ENCODE measurements around the gene MYOT. TPM values are rescaled to one million over a fixed set of nuclear protein-coding genes. Genes with fewer than 3 reads are reported as not detected.

The MYOT gene
- total RNA-seq, 4 donors from 2014 or later = 16.1 to 52.0 (median 24.3) TPM

DNA sequence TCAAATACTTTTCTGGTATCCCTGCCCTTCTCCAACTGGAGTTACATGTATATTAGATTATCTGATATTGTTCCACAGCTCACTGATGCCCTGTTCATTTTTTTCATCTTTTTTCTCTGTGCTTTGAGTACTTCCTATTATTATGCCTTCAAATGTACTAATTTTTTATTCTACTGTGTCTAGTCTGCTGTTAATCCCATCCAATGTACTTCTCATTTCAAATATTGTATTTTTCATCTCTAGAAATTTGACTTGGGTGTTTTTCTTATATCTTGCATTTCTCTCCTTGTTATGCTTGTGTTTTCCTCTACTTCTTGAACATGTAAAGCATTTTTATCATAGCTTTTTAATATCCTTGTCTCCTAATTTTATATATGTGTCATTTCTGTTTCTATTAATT, 41.6 kb upstream of the MYOT start:
- peaks cover 0 to 8% (median 0%) of the 10 kb centered on the region in 3 donors for H3K36me3 ChIP-seq
- no peaks in the 10 kb centered on the region for H3K4me1 ChIP-seq
- H3K27me3 ChIP-seq = no peaks in the 10 kb centered on the region
- no peak overlapping the region for H3K27ac ChIP-seq
- H3K4me3 ChIP-seq = no peak overlapping the region
- DNase-seq (ENCODE audit: low spot score in 2 of 2) = no peak
- H3K9me3 ChIP-seq = peaks cover 0 to 14% (median 0%) of the 10 kb centered on the region in 4 donors
- no peak for TF ChIP-seq POLR2A (IDR thresholded peaks at IDR 0.05)
- TF ChIP-seq CTCF (IDR thresholded peaks at IDR 0.05) = no peak
- TF ChIP-seq EP300 (IDR thresholded peaks at IDR 0.05) = no peak

- Histone ChIP-seq H3K4me1 (no peaks in the 10 kb centered on the region), H3K9me3 (peaks cover 0 to 14% (median 0%) of the 10 kb centered on the region in 4 donors), H3K4me3 (no peak overlapping the region), H3K27me3 (no peaks in the 10 kb centered on the region), H3K36me3 (peaks cover 0 to 8% (median 0%) of the 10 kb centered on the region in 3 donors), H3K27ac (no peak overlapping the region)
- TF ChIP-seq CTCF (IDR thresholded peaks at IDR 0.05) = no peak
- TF ChIP-seq POLR2A (IDR thresholded peaks at IDR 0.05) = no peak
- no peak for TF ChIP-seq EP300 (IDR thresholded peaks at IDR 0.05)
- WGBS, 2 donors = 77 to 84% methylated on average over 3 of the region's 3 CpGs
- no peak for DNase-seq (ENCODE audit: low spot score in 2 of 2)
Measured at GRCh38 chr5:137828180-137828579, 39.5 kb upstream of the MYOT start.

DNA sequence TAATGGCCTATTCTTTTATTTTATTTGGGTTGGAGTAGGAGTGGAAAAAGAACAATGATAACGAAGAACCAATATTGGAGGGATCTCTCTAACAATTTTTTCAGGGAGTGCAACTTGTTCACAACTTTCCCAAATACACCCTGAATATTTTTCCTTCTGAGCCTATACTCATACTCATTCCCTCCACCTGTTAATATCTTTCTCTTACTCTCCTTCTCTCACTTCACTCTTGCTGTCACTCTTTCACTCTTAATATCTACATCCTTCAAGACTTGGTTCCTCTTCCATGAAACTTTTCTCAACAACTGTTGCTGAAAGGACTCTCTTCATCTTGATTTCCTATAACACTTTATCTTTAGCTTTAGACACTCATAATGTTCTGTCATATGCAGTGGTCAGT, 39.0 kb upstream of the MYOT start:
- no peak overlapping the region for H3K27ac ChIP-seq
- TF ChIP-seq POLR2A (IDR thresholded peaks at IDR 0.05) = no peak
- TF ChIP-seq CTCF (IDR thresholded peaks at IDR 0.05) = no peak
- no peaks in the 10 kb centered on the region for H3K4me1 ChIP-seq
- no peak for DNase-seq (ENCODE audit: low spot score in 2 of 2)
- peaks cover 0 to 14% (median 0%) of the 10 kb centered on the region in 4 donors for H3K9me3 ChIP-seq
- peaks cover 0 to 8% (median 0%) of the 10 kb centered on the region in 3 donors for H3K36me3 ChIP-seq
- H3K27me3 ChIP-seq = no peaks in the 10 kb centered on the region
- H3K4me3 ChIP-seq = no peak overlapping the region
- 93 to 98% methylated on average over 1 of the region's 1 CpG for WGBS, 2 donors

GRCh38 chr5:137831105-137831504, 36.6 kb upstream of the MYOT start:
- Histone ChIP-seq H3K4me1 (no peaks in the 10 kb centered on the region), H3K9me3 (peaks cover 0 to 3% (median 0%) of the 10 kb centered on the region in 4 donors), H3K27ac (no peak overlapping the region), H3K4me3 (no peak overlapping the region), H3K27me3 (no peaks in the 10 kb centered on the region), H3K36me3 (no peaks in the 10 kb centered on the region)
- no peak for TF ChIP-seq CTCF (IDR thresholded peaks at IDR 0.05)
- TF ChIP-seq POLR2A (IDR thresholded peaks at IDR 0.05) = no peak
- no peak for TF ChIP-seq EP300 (IDR thresholded peaks at IDR 0.05)
- DNase-seq (ENCODE audit: low spot score in 2 of 2) = no peak
- 87 to 92% methylated on average over 2 of the region's 2 CpGs for WGBS, 2 donors

- 71 to 79% methylated on average over 3 of the region's 3 CpGs for WGBS, 2 donors
- Histone ChIP-seq H3K27ac (no peak overlapping the region), H3K27me3 (no peaks in the 10 kb centered on the region), H3K4me3 (no peak overlapping the region), H3K4me1 (peaks cover 0 to 4% (median 0%) of the 10 kb centered on the region in 4 donors), H3K36me3 (no peaks in the 10 kb centered on the region), H3K9me3 (peaks cover 0 to under 1% (median 0%) of the 10 kb centered on the region in 4 donors)
- no peak for DNase-seq (ENCODE audit: low spot score in 2 of 2)
- TF ChIP-seq CTCF (IDR thresholded peaks at IDR 0.05) (no peak), POLR2A (IDR thresholded peaks at IDR 0.05) (no peak), EP300 (IDR thresholded peaks at IDR 0.05) (no peak)
Measured at GRCh38 chr5:137831526-137831925, 36.1 kb upstream of the MYOT start.

All from tibial nerve (tissue), 4 donors.